Measurements from ENCODE around the gene DIPK1B.

DIPK1B gene

DNA sequence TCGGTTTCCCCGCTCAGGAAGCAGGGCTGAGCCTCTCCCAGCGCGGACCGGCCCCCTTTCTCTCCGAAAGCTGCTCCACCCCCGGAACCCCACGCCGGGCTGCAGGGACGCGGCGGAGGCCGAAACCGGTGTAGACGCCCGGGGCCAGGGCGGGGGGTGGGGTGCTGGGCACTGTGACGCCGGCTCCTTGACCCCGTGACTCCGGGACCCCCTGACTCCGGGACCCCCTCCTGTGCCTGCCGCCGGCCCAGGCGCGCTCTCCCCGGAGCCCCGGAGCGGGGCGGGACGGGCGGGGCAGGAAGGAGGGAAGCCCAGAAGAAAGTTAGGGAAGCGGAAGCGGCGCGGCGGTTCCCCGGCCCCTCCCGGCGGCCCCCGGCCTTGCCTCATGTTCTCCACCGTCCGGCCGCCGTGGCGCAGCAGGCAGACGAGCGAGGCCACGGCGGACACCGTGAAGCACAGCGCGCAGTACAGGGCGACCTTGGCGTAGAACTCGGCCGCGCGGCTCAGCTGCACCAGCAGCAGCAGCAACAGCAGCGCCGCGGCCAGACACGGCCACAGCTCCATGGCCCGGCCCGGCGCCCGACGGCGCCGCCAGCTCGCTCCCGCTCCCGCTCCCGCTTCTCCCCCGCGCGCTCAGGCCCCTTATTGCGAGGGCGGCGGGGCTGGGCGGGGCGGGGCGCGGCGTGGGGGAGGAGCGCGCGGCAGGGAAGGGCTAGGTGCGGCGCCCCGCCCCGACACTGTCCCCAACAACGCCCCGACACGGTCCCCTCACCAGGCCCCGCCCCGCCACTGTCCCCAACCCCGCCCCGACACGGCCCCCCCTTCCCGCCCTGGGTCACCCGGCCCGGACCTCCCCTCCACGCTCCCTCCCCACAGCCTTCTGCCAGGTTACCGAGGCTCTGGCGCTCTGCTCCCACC is 25.3 kb upstream of the DIPK1B start, which contains the start of gene AGPAT2:
Gene AGPAT2, minus strand, starts transcription at position 664 of the 918 bp plus-strand sequence. Its CDS starts 100 bp downstream, at position 564.
- DNase-seq: peak; percentile 78 to 79

DNA sequence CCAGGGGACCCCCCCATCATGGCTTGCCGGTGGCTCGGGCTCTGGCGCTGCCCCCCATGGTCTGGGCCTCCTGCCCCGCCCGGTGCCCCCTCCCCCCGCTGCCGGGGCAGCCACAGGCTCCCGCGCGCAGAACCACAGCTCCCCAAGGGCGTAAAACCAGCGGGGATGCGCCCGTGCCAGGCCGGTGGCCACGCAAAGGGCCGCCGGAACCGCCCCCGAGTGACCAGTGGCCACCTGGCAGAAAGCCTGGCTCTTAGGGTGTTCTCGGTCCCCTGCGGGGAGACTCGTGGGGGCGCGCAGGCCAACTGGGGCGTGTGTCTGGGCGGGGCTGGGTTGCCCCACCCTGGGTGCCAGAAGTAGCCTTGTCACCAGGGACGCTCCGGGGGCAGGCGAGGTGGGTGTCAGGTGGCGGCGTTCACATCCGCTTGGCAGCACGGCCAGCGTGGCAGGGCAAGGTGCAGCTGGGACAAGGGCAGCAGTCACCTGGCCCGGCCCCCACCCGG is 24.6 kb upstream of the DIPK1B start:
- no peak for DNase-seq

DNA sequence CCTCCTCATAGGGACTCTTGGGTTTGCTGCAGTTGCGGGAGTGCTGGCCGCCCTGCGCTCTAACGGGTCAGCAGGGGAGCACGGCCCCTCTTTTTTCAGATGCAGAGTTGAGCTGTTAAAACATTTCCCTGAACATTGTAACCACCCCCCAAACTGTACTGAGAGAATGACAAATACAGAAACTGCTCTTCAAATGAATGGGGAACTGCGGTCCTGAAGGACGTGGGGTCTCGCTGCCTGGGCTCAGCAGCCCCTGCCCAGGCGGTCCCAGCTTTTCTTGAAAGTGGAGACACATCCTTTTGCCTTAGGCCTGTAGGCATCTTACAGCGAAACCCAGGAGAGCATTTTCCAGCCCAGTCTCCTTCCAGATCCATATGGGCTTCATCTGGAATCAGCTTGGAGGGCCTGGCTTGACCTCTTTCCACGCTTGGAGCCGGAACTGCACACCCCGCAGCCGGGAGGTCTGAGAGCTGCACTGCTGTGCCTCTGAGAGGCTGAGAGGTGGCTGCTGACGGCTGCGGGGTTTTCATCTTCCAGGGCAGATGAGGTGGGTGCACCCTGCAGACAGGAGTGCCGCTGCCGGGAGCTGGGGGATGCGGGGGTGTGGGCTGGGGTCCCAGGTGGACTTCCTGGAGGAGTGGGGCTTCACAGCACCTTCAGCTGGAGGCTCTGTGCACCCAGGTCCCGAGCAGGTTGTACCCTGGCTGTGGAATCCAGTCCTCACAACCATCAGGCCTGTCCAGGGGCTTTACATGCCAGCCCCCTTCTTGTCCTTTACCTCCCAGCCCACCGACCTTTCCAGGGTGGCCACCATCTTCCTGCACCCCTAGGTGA is 23.9 kb upstream of the DIPK1B start:
- no peak for DNase-seq

- DNase-seq: no peak
These were observed 23.3 kb upstream of the DIPK1B start for GRCh38 chr9:136689108-136689460.

- DNase-seq: no peak
These were observed 22.1 kb upstream of the DIPK1B start for GRCh38 chr9:136690104-136690805.

GRCh38 chr9:136690806-136691261 is 21.5 kb upstream of the DIPK1B start:
- no peak for DNase-seq

DNA sequence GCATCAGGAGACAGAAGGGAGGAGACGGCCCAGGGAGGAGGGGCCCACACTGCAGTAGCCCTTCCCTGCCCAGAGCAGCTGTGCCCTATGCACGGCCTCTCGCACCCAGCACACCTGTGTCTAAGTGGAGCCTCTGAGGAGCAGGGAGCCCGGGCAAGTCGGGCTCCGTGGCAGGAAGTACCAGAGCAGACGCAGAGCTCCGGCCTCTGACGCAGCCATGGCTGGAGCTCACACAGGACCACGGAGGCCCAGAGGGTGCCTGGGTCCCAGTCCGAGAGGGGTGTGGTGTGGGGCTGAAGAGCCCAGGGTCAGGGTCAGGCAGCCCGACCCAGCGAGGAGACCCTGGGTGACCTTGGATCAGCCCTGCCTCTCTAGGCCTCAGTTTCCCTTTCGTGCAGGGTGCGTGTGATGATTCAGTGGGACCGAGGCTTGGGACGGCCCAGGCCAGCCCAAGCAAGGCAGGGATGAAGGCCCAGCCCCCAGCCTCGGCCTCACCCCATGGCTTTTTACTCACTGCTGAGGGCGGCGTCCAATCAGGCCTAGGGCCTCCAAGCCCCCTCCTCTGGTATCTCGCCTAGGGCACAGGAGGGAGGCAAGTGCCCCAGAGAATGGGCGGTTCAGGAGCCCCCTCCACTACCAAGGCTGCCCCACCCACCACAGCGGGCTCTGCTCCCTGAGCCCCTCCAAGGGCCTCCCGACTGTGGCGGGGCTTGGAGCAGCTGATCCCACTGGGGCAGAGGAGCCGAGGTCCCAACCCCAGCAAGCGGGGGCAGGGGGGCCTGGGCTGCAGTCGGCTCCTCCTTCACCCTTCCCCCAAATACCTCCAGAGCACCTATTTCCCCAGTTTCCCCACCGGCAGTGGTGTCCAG is 20.8 kb upstream of the DIPK1B start:
- DNase-seq: no peak

GRCh38 chr9:136692185-136693134 is 19.9 kb upstream of the DIPK1B start:
- no peak for DNase-seq

DNA sequence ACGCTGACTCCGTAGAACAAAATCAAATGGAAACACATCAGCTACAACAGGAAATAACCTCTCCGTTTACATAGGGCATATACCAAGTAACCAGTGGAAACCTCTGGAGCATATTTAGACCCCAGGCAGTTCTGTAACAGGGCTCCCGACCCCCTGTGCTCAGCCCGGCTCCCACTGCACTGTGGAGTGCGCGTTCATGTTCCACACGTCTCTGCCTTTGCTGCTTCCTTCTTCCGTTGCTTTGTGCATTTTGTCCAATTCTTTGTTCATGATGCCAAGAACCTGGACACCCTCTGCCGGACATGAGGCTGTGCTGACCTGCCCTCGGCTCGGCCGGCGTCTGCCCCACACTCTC is 19.3 kb upstream of the DIPK1B start:
- DNase-seq: no peak

DNA sequence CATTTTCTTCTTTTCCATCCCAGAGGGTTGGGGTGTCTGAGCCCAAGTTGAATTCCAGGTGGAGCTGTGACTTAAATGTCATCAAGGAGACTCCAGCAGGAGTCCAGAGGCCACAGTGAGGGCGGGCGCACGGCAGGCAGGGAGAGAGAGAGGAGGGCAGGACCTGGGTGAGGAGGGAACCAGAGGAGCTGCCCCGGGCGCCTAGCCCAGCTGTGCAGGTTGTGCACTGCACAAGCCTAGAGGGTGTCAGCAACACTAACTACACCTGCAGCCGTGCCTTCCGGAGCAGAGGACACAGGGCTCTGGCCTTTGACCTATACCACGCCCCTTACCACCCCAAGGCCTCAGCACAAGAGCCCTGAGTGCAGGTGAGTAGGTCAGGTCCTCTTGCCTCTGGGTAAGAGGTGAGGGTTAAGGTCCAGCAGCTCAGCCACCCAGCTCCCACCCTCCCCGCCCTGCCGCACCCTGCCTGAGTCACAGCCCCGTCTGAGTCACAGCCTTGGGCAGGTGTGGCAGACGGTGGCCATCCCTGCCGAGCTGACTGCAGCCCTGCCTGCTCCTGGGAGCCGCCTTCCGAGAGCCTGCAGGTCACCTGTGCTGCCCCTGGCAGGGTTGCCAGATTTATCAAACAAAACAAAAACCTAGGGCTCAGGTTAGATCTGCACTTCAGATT is 18.7 kb upstream of the DIPK1B start:
- no peak for DNase-seq

- DNase-seq: peak; percentile 53
These were observed 18.1 kb upstream of the DIPK1B start for GRCh38 chr9:136694163-136694871.

GRCh38 chr9:136694872-136695247 is 17.5 kb upstream of the DIPK1B start:
- DNase-seq: no peak

- no peak for DNase-seq
These were observed 16.9 kb upstream of the DIPK1B start for GRCh38 chr9:136695435-136695895.

DNA sequence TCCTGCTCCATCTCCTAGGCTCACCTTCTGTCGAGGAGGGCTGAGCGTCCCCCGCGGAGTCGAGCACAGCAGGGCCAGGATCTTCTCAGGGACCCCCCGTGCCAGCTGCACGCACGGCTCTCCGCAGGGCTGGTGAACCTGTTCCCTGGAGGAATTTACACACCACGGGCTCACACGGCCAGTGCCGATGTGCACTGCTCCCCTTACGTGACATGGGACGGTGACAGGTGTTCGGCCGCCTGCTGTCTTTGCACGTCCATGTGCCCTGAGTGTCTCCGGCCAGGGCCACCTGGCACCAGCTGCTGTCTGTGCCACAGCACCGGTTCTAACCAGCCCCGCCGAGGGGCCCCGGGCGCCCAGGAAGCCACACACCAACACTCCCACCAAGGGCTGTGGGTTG is 16.4 kb upstream of the DIPK1B start:
- DNase-seq: no peak

- no peak for DNase-seq
These were observed 15.9 kb upstream of the DIPK1B start for GRCh38 chr9:136696502-136696901.

GRCh38 chr9:136697146-136697820 is 15.1 kb upstream of the DIPK1B start:
- DNase-seq: no peak

- no peak for DNase-seq
These were observed 14.4 kb upstream of the DIPK1B start for GRCh38 chr9:136697821-136698526.

DNA sequence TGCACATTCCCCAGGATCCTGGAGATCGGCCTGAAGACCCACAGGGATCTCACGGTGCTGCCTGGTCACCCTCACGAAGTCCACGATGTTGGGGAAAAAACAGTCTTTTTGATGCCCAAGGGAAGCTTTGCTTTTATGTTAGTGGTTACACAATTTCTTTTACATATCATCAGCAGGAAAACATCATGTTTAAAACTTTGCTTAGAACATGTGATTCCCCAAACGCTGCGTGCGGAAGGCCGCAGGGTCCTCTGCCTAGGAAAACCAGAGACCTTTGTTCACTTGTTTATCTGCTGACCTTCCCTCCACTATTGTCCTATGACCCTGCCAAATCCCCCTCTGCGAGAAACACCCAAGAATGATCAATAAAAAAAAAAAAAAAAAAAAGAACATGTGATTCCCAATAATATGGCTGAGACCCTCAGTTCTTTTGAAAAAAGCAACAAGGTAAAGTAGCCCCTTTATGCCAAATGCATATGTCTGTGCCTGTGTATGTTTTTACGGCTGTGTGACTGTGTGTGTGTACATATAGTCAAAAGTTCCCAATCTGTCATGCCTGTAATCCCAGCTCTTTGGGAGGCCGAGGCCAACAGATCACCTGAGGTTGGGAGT is 13.6 kb upstream of the DIPK1B start:
- no peak for DNase-seq
